Stimulated activated CD8-positive, alpha-beta memory T cell treated with anti-CD3 and anti-CD28 coated beads, Interleukin-4, amount 100 ng/mL, for 1 hour (primary cell): Measurements from ENCODE around the gene SLC22A8.
"Not testable (repeated sequence)": the region's sequence is repeated elsewhere in the genome, so short reads cannot be mapped to it uniquely, and the experiment has no call there.

ENCODE experiments used
- DNase-seq, 2 donors: peaks; one replicate each; pipeline ENCODE4 v3.0.0-alpha.2; 2020; ENCODE audit warnings: low read depth in 2 of 2, low spot score in 1 of 2

The SLC22A8 gene

DNA sequence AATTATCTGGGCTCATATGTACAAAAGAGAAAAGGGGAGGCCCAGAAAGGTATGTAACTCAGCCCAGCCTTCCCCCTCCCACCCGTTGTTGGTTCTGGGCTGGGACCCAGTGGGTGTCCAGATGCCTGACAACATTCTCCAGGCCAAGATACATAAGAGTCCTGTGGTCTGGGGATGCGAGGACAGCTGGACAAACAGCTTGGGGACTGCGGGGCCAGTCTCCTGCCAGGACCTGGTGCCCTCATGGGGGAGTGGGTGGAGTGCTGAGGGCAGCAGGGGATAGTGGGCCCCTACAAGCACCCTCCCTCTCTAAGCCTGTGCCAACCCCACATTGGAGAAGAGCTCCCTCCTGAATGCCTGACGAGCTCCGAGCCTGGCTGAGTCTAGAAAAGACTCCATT, 27.4 kb downstream of the SLC22A8 start:
- no peak for DNase-seq

DNA sequence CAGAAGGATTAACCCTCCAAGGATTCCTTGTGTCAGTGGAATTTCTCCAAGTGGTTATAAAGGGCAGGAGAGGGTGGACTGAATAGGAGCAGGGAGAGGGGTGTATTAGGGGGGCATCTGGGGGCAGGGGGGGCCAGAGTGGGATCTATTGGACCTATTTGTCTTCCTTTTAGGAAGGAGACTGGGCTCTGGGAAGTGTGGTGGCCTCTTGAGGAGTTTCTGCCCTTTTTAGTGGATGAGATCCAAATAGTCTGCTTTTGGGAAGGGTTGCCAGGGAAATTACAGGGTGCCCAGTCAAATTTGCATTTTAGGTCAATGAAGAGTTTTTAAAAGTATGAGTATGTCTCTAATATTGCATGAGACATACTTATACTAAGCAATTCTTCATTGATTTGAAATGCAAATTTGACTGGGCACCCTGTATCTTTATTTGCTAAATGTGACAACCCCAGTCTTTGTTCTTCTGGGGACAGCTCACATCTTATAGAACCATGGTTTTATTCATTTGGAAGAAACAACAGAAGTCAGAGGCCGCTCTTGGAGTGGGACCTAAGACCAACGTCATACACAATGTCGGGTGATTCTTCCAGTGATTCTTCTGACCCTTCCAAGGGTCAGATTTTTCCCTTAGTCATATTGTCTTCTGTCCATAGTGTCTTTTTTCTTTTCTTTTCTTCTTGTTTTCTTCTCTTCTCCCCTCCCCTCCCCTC, 30.4 kb downstream of the SLC22A8 start:
- no peak for DNase-seq

DNA sequence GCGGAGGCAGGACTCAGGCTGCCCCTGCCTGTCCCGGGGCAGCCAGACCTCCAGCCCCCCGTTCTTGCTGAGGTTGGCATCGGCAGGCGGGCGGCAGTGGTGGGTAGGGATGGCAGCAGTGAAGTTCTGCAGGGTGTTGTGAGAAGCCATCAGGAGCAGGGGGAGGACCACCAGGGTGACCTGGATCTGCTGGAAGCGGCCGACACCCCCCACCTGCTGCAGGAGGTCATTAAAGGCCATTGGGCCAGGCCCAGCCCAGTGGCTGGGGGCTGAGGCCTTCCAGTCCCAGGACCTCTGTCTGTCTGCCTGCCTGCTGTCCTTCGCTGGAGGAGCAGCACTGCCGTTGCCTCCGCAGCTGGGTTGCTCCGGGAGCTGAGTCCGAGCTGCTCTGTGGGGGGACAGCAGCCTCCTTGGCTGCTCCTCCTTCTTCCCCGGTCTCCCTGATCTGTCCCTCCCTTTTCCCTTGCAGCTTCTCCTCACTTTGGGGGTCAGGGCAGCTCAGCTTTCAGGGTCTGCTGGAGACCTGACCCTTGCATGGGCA, 31.1 kb downstream of the SLC22A8 start, which contains the start of gene SLC22A6:
SLC22A6 (minus strand) TSS at position 517 of the 541 bp plus-strand sequence; CDS start at position 240, 277 bp downstream.
- no peak for DNase-seq

DNA sequence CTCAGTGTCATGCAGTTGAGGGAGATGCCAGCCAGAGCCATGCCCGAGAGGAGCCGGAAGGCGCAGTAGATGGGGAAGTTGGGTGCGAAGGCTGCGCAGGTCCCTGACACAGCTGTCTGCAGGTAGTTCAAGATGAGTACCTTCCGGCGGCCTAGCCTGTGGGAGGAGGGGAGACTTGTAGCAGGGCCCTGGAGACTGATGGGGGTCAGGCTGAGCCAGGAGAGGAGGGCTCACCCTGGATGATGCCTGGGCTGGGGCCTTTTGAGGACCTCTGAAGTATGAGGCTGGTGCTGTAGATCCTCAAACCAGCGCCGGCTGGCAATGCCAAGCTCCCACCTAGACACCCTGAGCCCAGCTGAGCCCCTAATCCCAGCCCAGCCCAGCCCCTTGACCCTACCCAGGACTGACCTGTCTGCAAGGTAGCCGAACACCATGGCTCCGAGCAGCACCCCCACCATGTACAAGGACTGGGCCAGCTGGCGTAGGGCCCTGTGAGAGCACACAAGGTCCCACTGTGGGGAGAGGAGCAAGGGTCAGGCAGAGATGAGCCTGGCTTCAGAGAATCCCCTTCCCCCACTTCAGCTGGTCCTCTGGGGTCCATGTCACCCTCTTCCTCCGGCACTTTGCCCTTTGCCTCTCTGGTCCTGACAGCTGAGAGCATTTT, 32.0 kb downstream of the SLC22A8 start:
- DNase-seq = no peak

DNA sequence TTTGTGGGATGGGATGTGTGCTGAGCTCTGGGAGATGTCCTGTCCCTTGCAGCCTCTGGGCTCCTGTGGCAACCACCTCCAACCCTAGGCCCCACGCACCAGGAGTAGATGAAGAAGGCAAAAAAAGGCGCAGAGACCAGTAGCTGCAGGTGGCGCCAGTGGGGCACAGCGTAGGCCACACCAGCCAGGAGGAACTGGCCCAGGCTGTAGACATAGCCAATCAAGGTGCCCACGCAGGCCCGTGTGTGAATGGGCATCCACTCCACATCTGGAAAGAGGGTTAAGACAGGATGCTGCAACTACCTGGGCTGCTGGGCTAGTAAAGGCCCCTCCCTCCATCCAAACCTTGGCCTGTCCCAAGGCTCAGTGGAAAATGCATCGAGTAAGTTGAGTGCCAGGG, 33.9 kb downstream of the SLC22A8 start:
- DNase-seq = no peak

DNA sequence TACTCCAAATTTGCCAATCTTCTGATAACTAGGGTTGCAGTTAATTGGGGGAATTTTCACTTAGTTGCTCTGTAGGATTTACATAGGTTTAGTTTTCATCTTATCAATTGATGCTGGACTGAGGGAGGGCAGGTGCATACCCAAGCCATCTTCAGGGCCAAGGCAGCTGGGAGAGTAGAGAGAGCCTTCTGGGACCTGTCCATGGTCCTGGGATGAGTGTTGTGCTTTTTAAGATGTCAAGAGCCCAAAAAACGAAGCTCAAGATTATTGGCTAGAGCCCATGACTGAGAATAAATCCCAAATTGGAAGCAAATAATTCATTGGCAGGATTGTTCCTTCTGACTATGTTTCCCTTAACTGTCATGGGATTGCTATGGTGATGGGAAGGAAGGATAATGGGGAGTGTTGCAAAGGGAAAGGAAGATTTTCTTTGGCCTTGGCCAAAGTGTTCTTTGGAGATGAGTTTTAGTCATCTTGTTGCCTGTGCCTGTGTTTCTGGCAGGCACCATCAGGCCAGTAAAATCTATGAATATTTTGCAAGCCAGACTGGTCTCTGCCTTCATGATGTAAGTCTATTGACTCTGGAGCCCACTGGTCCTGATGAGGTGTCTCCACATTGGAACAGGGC, 35.4 kb downstream of the SLC22A8 start:
- DNase-seq = no peak

DNA sequence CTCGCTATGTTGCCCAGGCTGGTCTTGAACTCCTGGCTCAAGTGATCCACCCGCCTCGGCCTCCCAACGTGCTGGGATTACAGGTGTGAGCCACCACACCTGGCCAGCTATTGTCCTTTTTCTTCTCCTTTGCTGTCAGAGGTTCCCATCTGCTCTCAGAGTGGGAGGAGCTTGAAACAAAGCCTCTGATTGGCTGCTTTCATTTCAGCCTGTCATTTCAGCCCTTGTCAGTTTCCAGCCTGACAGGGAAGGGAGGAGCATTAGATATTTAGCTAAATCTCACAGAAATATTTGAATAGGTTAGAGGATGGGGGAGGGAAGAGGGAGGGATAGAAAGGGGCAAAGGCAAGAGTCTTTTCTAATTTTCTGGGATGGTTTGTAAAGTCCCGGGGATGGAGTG, 39.5 kb downstream of the SLC22A8 start:
- DNase-seq = no peak

DNA sequence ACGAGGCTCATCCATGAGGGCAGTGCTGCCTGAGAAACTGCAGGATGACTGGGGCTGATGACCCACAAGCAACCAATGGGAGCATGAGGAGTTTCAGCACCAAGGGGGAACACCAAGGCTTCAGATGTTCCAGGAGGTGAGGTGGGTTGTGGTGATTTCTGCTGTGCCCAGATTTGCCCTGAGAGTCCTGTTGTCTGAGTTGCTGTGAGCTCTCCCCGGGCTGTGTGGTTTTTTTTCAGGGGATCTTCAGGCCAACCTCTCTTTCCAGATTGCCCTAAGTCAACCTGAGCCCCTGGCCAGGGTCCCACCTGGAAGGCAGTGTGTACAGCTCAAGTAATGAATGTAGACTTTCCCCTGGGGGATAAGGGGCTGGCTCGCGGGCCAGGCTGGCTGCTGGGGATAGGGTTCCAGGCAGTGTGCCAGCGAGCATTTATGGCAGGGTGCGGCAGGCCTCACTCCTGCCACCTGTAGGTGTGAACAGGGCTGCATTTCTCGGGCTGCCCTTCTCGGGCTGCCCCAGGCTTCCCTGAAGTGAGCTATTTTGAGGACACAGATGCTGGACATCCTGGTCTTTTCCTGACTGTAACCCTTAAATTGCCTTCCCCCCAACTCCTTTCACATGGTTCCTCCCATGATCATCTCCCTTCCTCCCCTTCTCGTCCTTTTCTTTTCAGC, 40.7 kb downstream of the SLC22A8 start:
- no peak for DNase-seq

DNA sequence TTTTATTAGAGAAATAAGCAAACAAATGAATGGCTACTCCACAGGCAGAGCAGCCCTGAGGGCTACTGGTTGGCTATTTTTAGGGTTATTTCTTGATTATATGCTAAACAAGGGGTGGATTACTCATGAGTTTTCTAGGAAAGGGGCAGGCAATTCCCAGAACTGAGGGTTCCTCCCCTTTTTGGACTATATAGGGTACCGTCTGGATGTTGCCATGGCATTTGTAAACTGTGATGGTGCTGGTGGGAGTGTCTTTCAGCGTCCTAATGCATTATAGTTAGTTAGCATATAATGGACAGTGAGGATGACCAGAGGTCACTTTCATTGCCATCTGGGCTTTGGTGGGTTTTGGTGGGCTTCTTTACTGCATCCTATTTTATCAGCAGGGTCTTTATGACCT, 50.1 kb downstream of the SLC22A8 start:
- no peak for DNase-seq

DNA sequence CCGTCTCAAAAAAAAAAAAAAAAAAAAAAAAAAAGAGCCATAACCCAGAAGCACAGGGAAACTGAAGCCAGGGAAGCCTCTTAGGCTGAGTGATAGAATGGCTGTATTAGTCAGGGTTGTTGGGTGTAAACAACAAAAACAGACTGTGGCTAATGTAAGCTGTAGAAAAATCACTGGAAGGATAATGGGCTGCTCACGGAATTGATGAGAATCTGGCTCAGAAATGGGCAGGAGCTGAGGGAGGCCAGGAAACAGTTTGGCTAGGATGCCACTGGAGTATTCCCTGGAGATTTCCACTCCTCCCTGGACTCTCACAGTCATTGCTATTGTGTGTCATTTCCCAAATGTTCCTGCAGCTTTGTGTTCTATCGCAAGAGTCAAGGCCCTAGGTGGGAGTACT, 53.2 kb downstream of the SLC22A8 start:
- DNase-seq = no peak

DNA sequence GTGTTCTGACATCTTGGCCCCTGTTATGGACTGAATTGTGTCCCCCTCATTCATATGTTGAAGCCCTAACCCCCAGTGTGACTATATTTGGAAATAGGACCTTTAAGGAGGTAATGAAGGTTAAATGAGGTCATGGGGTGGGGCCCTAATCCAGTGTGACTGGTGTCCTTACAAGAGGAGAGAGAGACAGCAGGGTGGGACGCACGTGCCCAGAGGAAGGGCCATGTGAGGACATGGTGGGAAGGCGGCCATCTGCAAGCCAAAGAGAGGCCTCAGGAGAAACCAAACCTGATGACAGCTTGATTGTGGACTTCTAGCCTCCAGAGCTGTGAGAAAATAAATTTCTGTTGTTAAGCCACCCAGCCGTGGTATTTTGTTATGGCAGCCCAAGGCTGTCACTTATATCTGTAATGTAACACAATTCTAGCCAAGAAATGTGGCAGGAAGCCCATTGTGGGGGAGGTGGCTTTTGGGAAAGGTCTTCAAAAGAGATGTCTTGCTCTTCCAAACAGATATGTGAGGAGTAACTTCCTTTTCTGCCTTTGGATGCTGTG, 54.5 kb downstream of the SLC22A8 start:
- DNase-seq = no peak

DNA sequence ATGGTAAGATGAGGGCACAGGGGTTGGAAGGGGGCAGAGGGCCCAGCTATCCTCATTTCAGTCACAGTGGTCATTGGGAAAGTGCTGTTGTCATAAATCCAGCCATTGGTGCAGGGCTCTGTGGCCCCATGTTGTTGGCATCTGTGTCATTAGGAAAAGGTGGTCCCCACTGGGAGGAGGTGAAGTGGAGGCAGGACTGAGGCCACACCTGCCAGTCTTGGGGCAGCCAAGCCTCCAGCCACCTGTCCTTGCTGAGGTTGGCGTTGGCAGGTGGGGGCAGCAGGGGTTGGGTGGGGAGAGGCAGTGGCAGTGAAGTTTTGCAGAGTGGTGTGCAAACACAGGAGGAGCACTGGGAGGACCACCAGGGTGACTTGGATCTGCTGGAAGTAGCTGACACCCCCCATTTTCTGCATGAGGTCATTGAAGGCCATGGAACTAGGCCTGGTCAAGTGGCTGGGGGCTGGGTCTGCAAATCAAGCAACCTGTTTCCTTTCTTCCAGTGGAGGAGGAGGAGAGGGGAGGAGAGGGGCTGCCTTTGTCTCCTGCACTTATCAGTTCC, 56.1 kb downstream of the SLC22A8 start:
- DNase-seq = no peak

DNA sequence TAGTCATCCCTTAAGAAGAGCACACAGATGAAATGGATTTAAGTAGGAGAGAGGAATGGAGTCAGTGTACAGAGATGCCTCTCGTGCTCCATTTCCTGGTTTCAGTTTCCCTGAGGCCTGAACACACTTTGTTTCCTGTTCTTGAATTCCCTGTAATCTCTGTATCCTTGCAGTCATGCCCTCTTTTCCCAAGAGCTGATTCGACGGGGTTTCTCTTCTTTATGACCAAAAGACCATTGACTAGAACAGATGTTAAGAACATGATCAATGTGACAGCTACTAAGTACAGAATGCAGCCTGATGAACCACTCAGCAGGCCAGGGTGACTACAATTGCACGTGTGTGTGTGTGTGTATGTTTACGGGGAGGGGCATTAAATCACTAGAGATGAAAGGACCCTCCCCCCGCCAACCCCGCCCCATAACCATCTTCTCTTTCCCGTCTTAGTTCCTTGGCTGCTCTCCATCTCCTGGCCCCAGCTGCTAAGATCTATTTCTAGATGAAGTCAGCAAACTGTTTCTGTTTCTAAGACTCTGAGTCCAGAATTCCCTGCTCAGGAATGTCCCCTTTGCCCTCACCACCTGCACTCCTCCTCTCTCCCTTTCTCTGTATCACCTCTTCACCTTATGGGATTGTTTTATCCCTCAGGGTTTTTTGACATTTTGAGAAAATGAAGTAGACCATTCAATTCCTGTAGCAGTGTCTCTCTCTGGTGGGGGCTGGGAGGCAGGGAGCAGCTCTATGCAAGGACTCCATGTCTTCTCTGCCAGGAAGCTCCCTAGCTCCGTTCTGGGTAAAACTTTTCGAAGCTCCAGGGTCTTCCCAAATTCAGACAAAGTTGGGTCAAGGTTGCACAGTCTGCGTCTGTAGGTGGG, 56.9 kb downstream of the SLC22A8 start:
- no peak for DNase-seq

DNA sequence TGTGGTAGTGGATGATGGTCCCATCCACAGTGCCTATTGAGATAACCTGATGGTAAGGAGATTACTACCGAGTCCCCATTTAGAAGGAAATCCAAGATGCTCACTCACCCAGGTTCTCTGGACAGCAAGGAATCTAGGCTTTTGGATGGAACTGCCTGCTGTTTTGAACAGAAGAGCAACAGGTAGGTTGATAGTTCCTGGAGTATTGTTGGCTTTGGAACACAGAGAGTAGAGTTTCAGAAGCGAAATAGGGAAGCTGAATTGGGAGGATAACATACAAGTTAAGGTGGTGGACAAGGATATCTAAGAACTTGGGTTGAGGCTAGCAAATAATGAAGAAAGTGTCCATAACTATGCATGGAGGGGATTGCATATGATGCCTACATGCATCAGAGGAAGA, 58.5 kb downstream of the SLC22A8 start:
- no peak for DNase-seq

DNA sequence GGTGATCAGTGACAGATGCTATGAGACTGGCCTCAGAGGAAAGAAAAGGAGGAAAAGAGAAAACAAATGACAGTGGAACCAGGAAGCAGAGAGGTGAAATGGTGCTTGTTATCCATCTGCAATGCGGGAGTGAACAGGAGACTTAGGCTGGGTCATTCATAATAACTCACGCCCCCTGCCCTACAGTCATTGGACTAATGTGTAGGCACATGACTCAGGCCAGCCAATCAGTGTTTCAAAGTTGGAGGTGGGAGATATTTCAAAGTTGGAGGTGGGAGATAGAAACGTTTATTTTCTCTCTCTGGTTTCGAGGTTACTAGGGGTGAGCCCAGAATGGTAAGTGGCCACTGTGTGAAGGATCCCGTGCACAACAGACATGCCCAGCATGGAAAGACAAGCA, 61.2 kb downstream of the SLC22A8 start:
- no peak for DNase-seq

DNA sequence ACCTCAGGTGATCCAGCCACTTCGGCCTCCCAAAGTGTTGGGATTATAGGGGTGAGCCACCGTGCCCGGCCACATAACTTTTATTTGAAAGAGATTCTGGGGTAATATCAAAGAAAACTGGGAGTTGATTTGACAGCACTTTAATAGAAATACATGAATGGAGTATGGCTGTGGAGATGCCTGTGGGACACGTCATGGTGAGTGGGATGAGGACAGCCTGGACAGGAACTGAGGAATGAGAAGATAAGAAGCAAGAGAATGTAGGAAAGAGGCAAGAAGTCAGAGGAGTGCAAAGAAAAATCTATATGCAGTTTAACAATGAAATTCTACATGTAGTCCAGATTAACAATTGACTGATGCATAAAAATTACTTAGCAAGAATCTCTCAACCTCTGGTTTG, 61.8 kb downstream of the SLC22A8 start:
- no peak for DNase-seq

DNA sequence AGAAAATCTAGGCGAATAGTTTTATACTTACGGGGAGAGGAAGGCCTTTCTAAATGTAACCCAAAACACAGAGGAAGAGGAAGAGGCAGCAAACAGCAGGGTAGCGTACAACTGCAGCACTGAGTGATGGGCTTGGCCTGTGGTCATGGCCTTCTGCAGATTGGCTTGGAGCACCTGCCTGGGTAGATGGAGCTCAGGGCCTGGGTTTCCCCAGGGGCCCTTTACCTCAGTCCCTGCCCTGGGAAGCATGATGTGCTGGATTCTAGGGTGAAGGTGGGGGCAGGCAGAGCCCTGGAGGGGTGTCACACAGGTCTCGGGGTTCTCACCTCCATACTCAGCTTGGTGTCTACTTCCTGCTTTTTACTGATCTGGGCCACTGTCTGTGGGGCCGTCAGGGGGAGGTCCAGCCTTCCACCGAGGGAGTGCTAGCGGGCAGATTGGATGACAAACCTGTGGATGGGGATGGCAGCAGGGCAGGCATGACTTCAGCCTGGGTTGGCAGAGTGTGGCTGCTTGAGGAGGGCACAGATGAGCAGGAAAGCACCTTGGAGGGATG, 66.8 kb downstream of the SLC22A8 start:
- DNase-seq = no peak

DNA sequence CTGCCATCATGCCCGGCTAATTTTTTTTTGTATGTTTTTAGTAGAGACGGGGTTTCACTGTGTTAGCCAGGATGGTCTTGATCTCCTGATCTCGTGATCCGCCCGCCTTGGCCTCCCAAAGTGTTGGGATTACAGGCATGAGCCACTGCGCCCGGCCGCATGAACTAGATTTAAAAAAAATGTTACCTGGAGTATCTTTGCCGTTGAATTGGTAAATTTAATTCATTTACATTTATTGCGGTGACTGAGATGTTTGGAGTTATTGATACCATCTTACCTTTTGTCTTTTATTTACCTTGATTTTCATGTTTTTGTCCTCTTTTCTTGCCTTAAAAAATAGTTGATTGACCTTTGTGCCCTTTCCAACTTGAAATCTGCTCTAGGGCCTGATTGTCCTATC, 70.1 kb downstream of the SLC22A8 start:
- DNase-seq = not testable (repeated sequence)
